Body of pancreas (tissue), 4 donors: ENCODE measurements around the gene PIP5K1B.

Experiments used
- CTCF ChIP-seq, 7 experiments: fragments of 450-650 bp in 4 of 7; fragments of 200-600 bp in 3 of 7; sonication (generic) in 3 of 7; IDR thresholded peaks; one replicate each; pipeline ENCODE4 v1.5.1; 2016 to 2019; ENCODE audit warnings: antibody characterized with exemption in 7 of 7
- POLR2A ChIP-seq, 3 donors: fragments of 450-650 bp; IDR thresholded peaks; one replicate each; pipeline ENCODE4 v1.6.1; 2016; ENCODE audit warnings: antibody characterized with exemption in 3 of 3, mild to moderate bottlenecking in 2 of 3

GRCh38 chr9:69001921-69002320, 296.9 kb downstream of the PIP5K1B start:
- TF ChIP-seq CTCF (IDR thresholded peaks at IDR 0.05) (no peak), POLR2A (IDR thresholded peaks at IDR 0.05) (no peak)
